ENCODE measurements around the gene C13orf42.

GRCh38 chr13:51122868-51123566, 11.9 kb upstream of the C13orf42 start:
- no peak for TF ChIP-seq CTCF (IDR thresholded peaks at IDR 0.05)
- no peak for TF ChIP-seq POLR2A (IDR thresholded peaks at IDR 0.05)
- no peak for TF ChIP-seq EP300 (IDR thresholded peaks at IDR 0.05)
